Thyroid gland (tissue), 4 donors: Measurements from ENCODE around the gene BCL7B. TPM values are rescaled to one million over a fixed set of nuclear protein-coding genes. Genes with fewer than 3 reads are reported as not detected.

ENCODE experiments used
- DNase-seq, 2 donors: peaks; one replicate each; pipeline ENCODE4 v3.0.0-alpha.2; 2019
- H3K27ac ChIP-seq, 3 donors: fragments of 200-600 bp; sonication (generic); 1 replicate in 2 of 3; 2 replicates in 1 of 3; pipeline ENCODE4 v1.5.1; 2016 to 2019; ENCODE audit warnings: mild to moderate bottlenecking in 1 of 3, moderate library complexity in 1 of 3
- H3K27me3 ChIP-seq: fragments of 200-600 bp; sonication (generic); one replicate; pipeline ENCODE4 v1.5.1; 2019
- H3K36me3 ChIP-seq, 2 donors: fragments of 200-600 bp; sonication (generic); one replicate each; pipeline ENCODE4 v1.5.1; 2016 to 2019
- H3K4me1 ChIP-seq, 2 donors: fragments of 200-600 bp; sonication (generic); one replicate each; pipeline ENCODE4 v1.5.1; 2017 to 2019
- H3K4me3 ChIP-seq, 3 donors: fragments of 200-600 bp; sonication (generic); replicated peaks in 1 of 3; 1 replicate in 2 of 3; 2 replicates in 1 of 3; pipeline ENCODE4 v1.5.1; 2016; ENCODE audit warnings: mild to moderate bottlenecking in 1 of 3
- H3K9me3 ChIP-seq: fragments of 200-600 bp; sonication (generic); one replicate; pipeline ENCODE4 v1.5.1; 2017
- POLR2A ChIP-seq, 2 donors: fragments of 450-650 bp; IDR thresholded peaks; one replicate each; pipeline ENCODE4 v1.6.1; 2017; ENCODE audit warnings: antibody characterized with exemption in 2 of 2, mild to moderate bottlenecking in 2 of 2, moderate library complexity in 1 of 2
- WGBS, 2 donors: methylation state at CpG; one replicate each; pipeline ENCODE4 v1.1.5; 2017; 5-methylcytosine and 5-hydroxymethylcytosine counted together
- intact Hi-C: fragments of 100-400 bp; cut with DNase I; formaldehyde crosslinking; loops from one replicate; pipeline ENCODE4 v1.15.1; 2023
- small RNA-seq: library from RNA; depleted of rRNA; stranded (forward); fragments of <200 nt; gene quantifications from one replicate; pipeline ENCODE3, GENCODE V24; 2016
- total RNA-seq, 4 donors: library from RNA; depleted of rRNA; stranded (reverse); fragments of >200 nt; gene quantifications; one replicate each; pipeline ENCODE4 v1.2.3, GENCODE V29; 2016
- TF ChIP-seq, protein P1 (sequence below), 6 experiments: fragments of 200-600 bp in 3 of 6; fragments of 450-650 bp in 3 of 6; sonication (generic) in 3 of 6; IDR thresholded peaks; one replicate each; pipeline ENCODE4 v1.5.1; 2016 to 2019; ENCODE audit warnings: antibody characterized with exemption in 6 of 6, mild to moderate bottlenecking in 2 of 6, inconsistent platforms in 1 of 6, moderate library complexity in 1 of 6

Gene BCL7B
- total RNA-seq, 4 donors from 2014 or later = 52.5 to 83.1 (median 74.4) TPM

DNA sequence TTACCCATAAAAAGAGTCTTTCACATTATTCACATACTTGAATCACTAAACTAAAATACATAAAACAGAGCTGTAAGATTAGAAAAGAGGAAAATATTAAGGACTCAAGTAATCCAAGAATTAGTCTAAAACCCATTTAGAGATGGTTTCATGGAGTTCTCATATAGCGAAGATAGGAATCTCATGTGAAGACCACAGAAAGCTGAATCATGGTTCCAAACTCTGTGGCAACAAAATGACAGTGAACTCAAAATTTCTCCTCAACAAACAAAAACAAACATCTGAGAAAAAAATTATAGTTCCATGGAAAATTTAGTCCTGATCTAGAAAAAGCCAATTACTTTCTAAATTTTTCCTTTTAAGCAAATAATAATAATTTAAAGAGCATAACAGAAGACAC, 70.0 kb downstream of the BCL7B start:
- intact Hi-C loops = no loop called here
- Histone ChIP-seq H3K4me1 (no peaks in the 10 kb centered on the region), H3K9me3 (no peaks in the 10 kb centered on the region), H3K27me3 (no peaks in the 10 kb centered on the region), H3K27ac (no peak overlapping the region), H3K4me3 (no peak overlapping the region), H3K36me3 (peaks cover 32 to 51% of the 10 kb centered on the region in 2 donors)
- no peak for DNase-seq
- TF ChIP-seq, protein P1, sequence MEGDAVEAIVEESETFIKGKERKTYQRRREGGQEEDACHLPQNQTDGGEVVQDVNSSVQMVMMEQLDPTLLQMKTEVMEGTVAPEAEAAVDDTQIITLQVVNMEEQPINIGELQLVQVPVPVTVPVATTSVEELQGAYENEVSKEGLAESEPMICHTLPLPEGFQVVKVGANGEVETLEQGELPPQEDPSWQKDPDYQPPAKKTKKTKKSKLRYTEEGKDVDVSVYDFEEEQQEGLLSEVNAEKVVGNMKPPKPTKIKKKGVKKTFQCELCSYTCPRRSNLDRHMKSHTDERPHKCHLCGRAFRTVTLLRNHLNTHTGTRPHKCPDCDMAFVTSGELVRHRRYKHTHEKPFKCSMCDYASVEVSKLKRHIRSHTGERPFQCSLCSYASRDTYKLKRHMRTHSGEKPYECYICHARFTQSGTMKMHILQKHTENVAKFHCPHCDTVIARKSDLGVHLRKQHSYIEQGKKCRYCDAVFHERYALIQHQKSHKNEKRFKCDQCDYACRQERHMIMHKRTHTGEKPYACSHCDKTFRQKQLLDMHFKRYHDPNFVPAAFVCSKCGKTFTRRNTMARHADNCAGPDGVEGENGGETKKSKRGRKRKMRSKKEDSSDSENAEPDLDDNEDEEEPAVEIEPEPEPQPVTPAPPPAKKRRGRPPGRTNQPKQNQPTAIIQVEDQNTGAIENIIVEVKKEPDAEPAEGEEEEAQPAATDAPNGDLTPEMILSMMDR (IDR thresholded peaks at IDR 0.05) = no peak
- no peak for TF ChIP-seq POLR2A (IDR thresholded peaks at IDR 0.05)
- 95 to 98% methylated on average over 1 of the region's 1 CpG for WGBS, 2 donors

Small RNAs within 50 kb of the gene (small RNA-seq; reads per million reads assigned to genes)
- not detected for gene RNU6-1198P

Other genes with a start within 250 kb of the BCL7B start
- gene NSUN5, start 248.9 kb downstream of the BCL7B start, total RNA-seq = 10 to 100 TPM; 18.2 to 36.7 (median 19.1) TPM
- 1 to 10 TPM in 3 of 4 donors, not detected in 1; 1.0 to 1.7 (median 1.5) TPM for gene TRIM50, start 229.6 kb downstream of the BCL7B start, total RNA-seq
- under 1 TPM in 1 of 4 donors, not detected in 3; 0.27 TPM for gene FKBP6, start 229.5 kb downstream of the BCL7B start, total RNA-seq
- 1 to 10 TPM; 1.2 to 4.6 (median 1.9) TPM for gene FZD9, start 123.9 kb downstream of the BCL7B start, total RNA-seq
- 10 to 100 TPM; 52.8 to 69.0 (median 55.1) TPM for gene BAZ1B, start 35.4 kb downstream of the BCL7B start, total RNA-seq
- 10 to 100 TPM; 50.4 to 89.9 (median 73.3) TPM for gene TBL2, start 20.9 kb upstream of the BCL7B start, total RNA-seq
- 10 to 100 TPM in 1 of 4 donors, 1 to 10 TPM in 3; 3.7 to 39.5 (median 8.7) TPM for gene MLXIPL, start 66.8 kb upstream of the BCL7B start, total RNA-seq
- gene VPS37D, start 110.1 kb upstream of the BCL7B start, total RNA-seq = 1 to 10 TPM; 3.9 to 5.6 (median 4.7) TPM
- gene DNAJC30, start 125.8 kb upstream of the BCL7B start, total RNA-seq = 10 to 100 TPM in 3 of 4 donors, 1 to 10 TPM in 1; 9.0 to 19.1 (median 14.8) TPM
- gene BUD23, start 125.9 kb upstream of the BCL7B start, total RNA-seq = 10 to 100 TPM; 58.3 to 78.0 (median 64.9) TPM
- gene STX1A, start 162.0 kb upstream of the BCL7B start, total RNA-seq = 1 to 10 TPM; 4.4 to 9.5 (median 7.2) TPM
- gene ABHD11, start 181.1 kb upstream of the BCL7B start, total RNA-seq = 10 to 100 TPM; 39.5 to 75.8 (median 67.1) TPM
- 100 to 1,000 TPM; 249 to 330 (median 288) TPM for gene CLDN3, start 212.6 kb upstream of the BCL7B start, total RNA-seq